ENCODE results near the gene GNG5. TPM values are rescaled to one million over a fixed set of nuclear protein-coding genes. Genes with fewer than 3 reads are reported as not detected.

Gene GNG5
- total and polyA plus RNA-seq, 2 donors (not counting 3 experiments of a cell fraction or from before 2014, with no cell fraction given): 145 to 175 TPM

GRCh38 chr1:84510668-84511067 lies 4.3 kb upstream of the GNG5 start:
- no peak overlapping the region for H3K4me3 ChIP-seq (replicated peaks in 1 of 3; ENCODE audit: insufficient read depth in 1 of 3, low read depth in 1 of 3, low read length in 3 of 3)
- no TSS peak for BruUV-seq (replicated peaks)
- no peaks in the 10 kb centered on the region for H4K20me1 ChIP-seq (replicated peaks; ENCODE audit: control insufficient read depth, extremely low read depth, insufficient read depth, low read length)
- no peak overlapping the region for H3K9ac ChIP-seq (replicated peaks; ENCODE audit: extremely low read depth, insufficient read depth, low read length)
- dilution Hi-C loops (cut with MboI; ENCODE audit: extremely low pct_ligation_motif_present, low sequenced_read_pairs) (no loop called here), intact Hi-C loops (cut with micrococcal nuclease) (no loop called here)
- no peak overlapping the region for H2AFZ ChIP-seq (ENCODE audit: low read depth, low read length)
- no peaks in the 10 kb centered on the region for H3K9me1 ChIP-seq (replicated peaks; ENCODE audit: control insufficient read depth, extremely low read depth, insufficient read depth, low read length)
- FAIRE-seq: no peak
- no peaks in the 10 kb centered on the region for H3K9me3 ChIP-seq (replicated peaks; ENCODE audit: control insufficient read depth, insufficient read depth, low read length)
- TF ChIP-seq POLR2AphosphoS5 (IDR thresholded peaks at IDR 0.05; ENCODE audit: insufficient read depth, low read depth, low read length): no peak
- no peak for TF ChIP-seq MAX (IDR thresholded peaks at IDR 0.05; ENCODE audit: insufficient read depth, insufficient read length)
- no peak for TF ChIP-seq FOS (IDR thresholded peaks at IDR 0.05; ENCODE audit: borderline replicate concordance, insufficient read depth, low read length)
- no peak for TF ChIP-seq POLR2A (IDR thresholded peaks at IDR 0.05; ENCODE audit: low read depth, low read length)
- no peak for TF ChIP-seq GATA2 (IDR thresholded peaks at IDR 0.05; ENCODE audit: insufficient read depth, insufficient read length, low read depth, low read length)
- no peak for TF ChIP-seq MYC (IDR thresholded peaks at IDR 0.05; ENCODE audit: low read depth, low read length)
- no peak for TF ChIP-seq EZH2 (IDR thresholded peaks at IDR 0.05; ENCODE audit: borderline replicate concordance, low read depth, low read length, severe bottlenecking)
- TF ChIP-seq JUN (IDR thresholded peaks at IDR 0.05; ENCODE audit: borderline replicate concordance, insufficient read depth, insufficient read length, low read depth): no peak
- TF ChIP-seq, protein P1, sequence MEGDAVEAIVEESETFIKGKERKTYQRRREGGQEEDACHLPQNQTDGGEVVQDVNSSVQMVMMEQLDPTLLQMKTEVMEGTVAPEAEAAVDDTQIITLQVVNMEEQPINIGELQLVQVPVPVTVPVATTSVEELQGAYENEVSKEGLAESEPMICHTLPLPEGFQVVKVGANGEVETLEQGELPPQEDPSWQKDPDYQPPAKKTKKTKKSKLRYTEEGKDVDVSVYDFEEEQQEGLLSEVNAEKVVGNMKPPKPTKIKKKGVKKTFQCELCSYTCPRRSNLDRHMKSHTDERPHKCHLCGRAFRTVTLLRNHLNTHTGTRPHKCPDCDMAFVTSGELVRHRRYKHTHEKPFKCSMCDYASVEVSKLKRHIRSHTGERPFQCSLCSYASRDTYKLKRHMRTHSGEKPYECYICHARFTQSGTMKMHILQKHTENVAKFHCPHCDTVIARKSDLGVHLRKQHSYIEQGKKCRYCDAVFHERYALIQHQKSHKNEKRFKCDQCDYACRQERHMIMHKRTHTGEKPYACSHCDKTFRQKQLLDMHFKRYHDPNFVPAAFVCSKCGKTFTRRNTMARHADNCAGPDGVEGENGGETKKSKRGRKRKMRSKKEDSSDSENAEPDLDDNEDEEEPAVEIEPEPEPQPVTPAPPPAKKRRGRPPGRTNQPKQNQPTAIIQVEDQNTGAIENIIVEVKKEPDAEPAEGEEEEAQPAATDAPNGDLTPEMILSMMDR (IDR thresholded peaks at IDR 0.05; ENCODE audit: extremely low read depth in 1 of 2, insufficient read depth in 1 of 2, low read depth in 1 of 2, low read length in 2 of 2): no peak
- H3K79me2 ChIP-seq (ENCODE audit: control insufficient read depth, insufficient read depth, low read length): peaks cover under 1% of the 10 kb centered on the region
- H3K27ac ChIP-seq (ENCODE audit: insufficient read depth, low read depth, low read length): no peak overlapping the region
- H3K4me1 ChIP-seq (ENCODE audit: control insufficient read depth, extremely low read depth, insufficient read depth, low read length): peaks cover 5% of the 10 kb centered on the region
- no peaks in the 10 kb centered on the region for H3K27me3 ChIP-seq (ENCODE audit: control insufficient read depth in 2 of 2, insufficient read depth in 2 of 2, low read length in 2 of 2)
- no peak overlapping the region for H3K4me2 ChIP-seq (ENCODE audit: insufficient read depth, low read length)
- DNase-seq (ENCODE audit: low read depth, low spot score): no peak
- ChIA-PET CTCF (interaction anchor here (0.7 to 0.9 kb wide), 2 partner anchors 109 to 369 kb away, joined by 3 read pairs; no protein-coding TSS in a partner anchor), POLR2A (no interaction called here)
- no peaks in the 10 kb centered on the region for H3K36me3 ChIP-seq (ENCODE audit: control insufficient read depth in 2 of 2, extremely low read depth in 1 of 2, insufficient read depth in 2 of 2, low read length in 2 of 2)
